Transverse colon (tissue), 3 donors: ENCODE data around the gene HAUS5.

Experiments
- CTCF ChIP-seq, 5 experiments: fragments of 200-600 bp in 3 of 5; fragments of 450-650 bp in 2 of 5; sonication (generic) in 3 of 5; IDR thresholded peaks; 1 replicate in 2 of 5; 2 replicates in 3 of 5; pipeline ENCODE4 v1.5.1; 2016 to 2017; ENCODE audit warnings: antibody characterized with exemption in 5 of 5, inconsistent platforms in 3 of 5, mild to moderate bottlenecking in 2 of 5, moderate library complexity in 1 of 5
- EP300 ChIP-seq: sonication (generic); formaldehyde crosslinking; IDR thresholded peaks from one replicate; pipeline ENCODE4 v1.6.1; 2017; ENCODE audit warnings: antibody characterized with exemption, low read depth
- POLR2A ChIP-seq: fragments of 450-650 bp; IDR thresholded peaks from one replicate; pipeline ENCODE4 v1.6.1; 2016; ENCODE audit warnings: antibody characterized with exemption, mild to moderate bottlenecking, moderate library complexity

- TF ChIP-seq EP300: no peak
- TF ChIP-seq CTCF (IDR thresholded peaks at IDR 0.05): no peak
- TF ChIP-seq POLR2A: no peak
These were observed 7.5 kb downstream of the HAUS5 start for GRCh38 chr19:35620001-35620400.
